B cell (primary cell): ENCODE measurements around the gene PARD3. TPM values are rescaled to one million over a fixed set of nuclear protein-coding genes. Genes with fewer than 3 reads are reported as not detected.

Source experiments
- ATAC-seq: fragments of 200-7000 bp; cut with Tn5 transposase; one replicate; pipeline ENCODE4 v1.10.0; 2021; ENCODE audit warnings: low read depth, mild to moderate bottlenecking, moderate number of reproducible peaks, moderate library complexity
- CTCF ChIA-PET: fragments of 350-600 bp; sonication (Branson Sonifier 250); formaldehyde crosslinking; loops from one replicate; lab custom pipeline; 2021; ENCODE audit warnings: antibody characterized with exemption, inconsistent platforms; lab: Charles Lee
- POLR2A ChIA-PET: fragments of 350-600 bp; sonication (Branson Sonifier 250); formaldehyde crosslinking; loops from one replicate; lab custom pipeline; 2021; ENCODE audit warnings: antibody characterized with exemption; lab: Charles Lee
- DNase-seq: peaks from one replicate; pipeline ENCODE4 v3.0.0; 2013
- H2AFZ ChIP-seq: 2 replicates; pipeline ENCODE4 v1.6.1; 2012; ENCODE audit warnings: mild to moderate bottlenecking, low read depth, low read length; ENCODE audit not compliant: insufficient read depth, poor library complexity, severe bottlenecking
- H3K27ac ChIP-seq, 2 donors: 1 replicate in 1 of 2; 2 replicates in 1 of 2; pipeline ENCODE4 v1.5.1; 2012 to 2013; ENCODE audit warnings: low read length in 2 of 2, mild to moderate bottlenecking in 2 of 2, moderate library complexity in 1 of 2
- H3K27me3 ChIP-seq, 4 experiments: fragments of 200-600 bp in 1 of 4; sonication (generic) in 1 of 4; replicated peaks in 1 of 4; 1 replicate in 2 of 4; 2 replicates in 2 of 4; pipeline versions ENCODE4 v1.6.1 to v1.7.0; 2013 to 2016; ENCODE audit warnings: low read length in 3 of 4, mild to moderate bottlenecking in 2 of 4, mixed read lengths in 1 of 4, moderate library complexity in 1 of 4; ENCODE audit not compliant: insufficient read depth in 4 of 4, control insufficient read depth in 3 of 4; ENCODE audit errors: control extremely low read depth in 1 of 4
- H3K36me3 ChIP-seq, 2 experiments: replicated peaks in 1 of 2; 1 replicate in 1 of 2; 2 replicates in 1 of 2; pipeline versions ENCODE4 v1.6.1 to v1.7.1; 2013; ENCODE audit warnings: low read length in 1 of 2; ENCODE audit not compliant: insufficient read depth in 2 of 2, control insufficient read depth in 1 of 2; ENCODE audit errors: control extremely low read depth in 1 of 2, extremely low read depth in 1 of 2
- H3K4me1 ChIP-seq, 2 donors: fragments of 200-600 bp in 1 of 2; sonication (generic) in 1 of 2; 1 replicate in 1 of 2; 2 replicates in 1 of 2; pipeline versions ENCODE4 v1.5.1 to v1.6.1; 2013 to 2017; ENCODE audit warnings: low read length in 2 of 2; ENCODE audit not compliant: control insufficient read depth in 2 of 2, insufficient read depth in 2 of 2
- H3K4me2 ChIP-seq: replicated peaks from 2 replicates; pipeline ENCODE3; 2012; ENCODE audit warnings: mild to moderate bottlenecking, low read depth, low read length; ENCODE audit not compliant: poor library complexity, severe bottlenecking
- H3K4me3 ChIP-seq, 5 experiments: fragments of 200-600 bp in 1 of 5; sonication (generic) in 1 of 5; 1 replicate in 3 of 5; 2 replicates in 2 of 5; pipeline versions ENCODE4 v1.5.1 to v1.7.0; 2011 to 2016; ENCODE audit warnings: low read length in 4 of 5, mild to moderate bottlenecking in 4 of 5, low read depth in 2 of 5, control low read depth in 1 of 5, moderate library complexity in 1 of 5; ENCODE audit not compliant: insufficient read depth in 1 of 5; ENCODE audit errors: control extremely low read depth in 1 of 5, extremely low read depth in 1 of 5
- H3K79me2 ChIP-seq: fragments of 200-600 bp; sonication (generic); one replicate; pipeline ENCODE4 v1.6.0; 2016; ENCODE audit warnings: low read length; ENCODE audit not compliant: control insufficient read depth, insufficient read depth
- H3K9ac ChIP-seq: fragments of 200-600 bp; sonication (generic); 2 replicates; pipeline ENCODE4 v1.6.1; 2017; ENCODE audit warnings: mild to moderate bottlenecking, low read length, moderate library complexity
- H3K9me3 ChIP-seq, 3 donors: one replicate each; pipeline versions ENCODE4 v1.6.1 to v1.7.1; 2013; ENCODE audit warnings: low read length in 2 of 3; ENCODE audit not compliant: control insufficient read depth in 2 of 3, insufficient read depth in 1 of 3; ENCODE audit errors: control extremely low read depth in 1 of 3
- H4K20me1 ChIP-seq: 2 replicates; pipeline ENCODE4 v1.6.0; 2012; ENCODE audit warnings: mild to moderate bottlenecking, low read length; ENCODE audit not compliant: insufficient read depth, control insufficient read depth, poor library complexity, severe bottlenecking
- H3K27ac Mint-ChIP-seq: one replicate; pipeline ENCODE4 v1.8.0; 2021; ENCODE audit warnings: mixed read lengths
- H3K27me3 Mint-ChIP-seq: one replicate; pipeline ENCODE4 v1.8.0; 2021; ENCODE audit warnings: mixed read lengths
- H3K4me1 Mint-ChIP-seq: one replicate; pipeline ENCODE4 v1.8.0; 2021; ENCODE audit warnings: mixed read lengths
- H3K4me3 Mint-ChIP-seq: one replicate; pipeline ENCODE4 v1.8.0; 2021; ENCODE audit warnings: mixed read lengths
- H3K9me3 Mint-ChIP-seq: one replicate; pipeline ENCODE4 v1.8.0; 2022; ENCODE audit warnings: mixed read lengths; ENCODE audit not compliant: insufficient read depth
- EZH2 ChIP-seq: IDR thresholded peaks from 2 replicates; pipeline ENCODE4 v1.6.1; 2012; ENCODE audit warnings: borderline replicate concordance, low read depth, mild to moderate bottlenecking, moderate library complexity, low read length; ENCODE audit not compliant: insufficient read depth, poor library complexity, severe bottlenecking
- WGBS: methylation state at CpG from one replicate; pipeline ENCODE4 v1.1.5; 2013; ENCODE audit warnings: missing lambda C conversion rate; ENCODE audit not compliant: insufficient coverage; 5-methylcytosine and 5-hydroxymethylcytosine counted together
- intact Hi-C: fragments of 100-400 bp; cut with micrococcal nuclease; formaldehyde crosslinking; loops from one replicate; pipeline ENCODE4 v1.10.0; 2022
- polyA plus RNA-seq: library from polyadenylated mRNA; depleted of rRNA; stranded (reverse); fragments of >200 nt; gene quantifications from 2 replicates; pipeline ENCODE4 v1.2.3, GENCODE V29; 2012
- total RNA-seq, 2 donors: library from RNA; stranded (reverse); fragments of 120-200 nt in 1 of 2; gene quantifications; 1 replicate in 1 of 2; 2 replicates in 1 of 2; pipeline versions ENCODE4 v1.2.3 to v1.2.4, GENCODE V29; 2013 to 2022
- TF ChIP-seq, protein P1 (sequence below): fragments of 200-600 bp; IDR thresholded peaks from one replicate; pipeline ENCODE4 v1.8.0; 2022; ENCODE audit warnings: antibody characterized with exemption, mild to moderate bottlenecking

PARD3 gene
- total and polyA plus RNA-seq, 2 donors (not counting 1 experiment from before 2014, with no cell fraction given): not detected

DNA sequence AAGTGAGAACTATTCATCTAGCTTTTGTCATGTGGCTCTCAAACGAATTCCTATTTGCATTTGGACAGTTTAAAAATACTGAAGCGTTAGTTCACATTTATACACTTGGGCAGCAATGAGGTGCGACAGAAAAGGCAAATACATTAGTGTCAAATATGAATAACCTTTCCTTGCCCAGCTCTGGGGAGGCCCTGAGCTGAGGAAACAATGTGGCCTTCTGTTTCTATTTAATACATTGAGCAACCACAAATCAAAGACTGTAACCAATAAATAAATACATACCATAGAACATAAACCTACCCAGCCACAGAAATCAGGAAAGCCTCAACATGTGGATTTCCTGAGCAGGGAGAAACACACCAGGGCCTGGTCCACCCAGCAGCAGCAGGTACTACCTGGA is 585.2 kb downstream of the PARD3 start:
- Histone ChIP-seq H3K4me3 (no peak overlapping the region), H3K36me3 (no peaks in the 10 kb centered on the region), H3K79me2 (no peaks in the 10 kb centered on the region), H3K27ac (no peak overlapping the region), H3K9ac (no peak overlapping the region), H4K20me1 (no peaks in the 10 kb centered on the region), H3K4me1 (no peaks in the 10 kb centered on the region), H3K27me3 (no peaks in the 10 kb centered on the region), H3K4me2 (no peak overlapping the region), H2AFZ (no peak overlapping the region), H3K9me3 (peaks cover 0 to 4% (median 1%) of the 10 kb centered on the region in 3 donors)
- Mint-ChIP-seq H3K4me1 (no peaks in the 10 kb centered on the region), H3K9me3 (no peaks in the 10 kb centered on the region), H3K27ac (no peak overlapping the region), H3K4me3 (no peak overlapping the region), H3K27me3 (no peaks in the 10 kb centered on the region)
- TF ChIP-seq EZH2: no peak
- TF ChIP-seq, protein P1, sequence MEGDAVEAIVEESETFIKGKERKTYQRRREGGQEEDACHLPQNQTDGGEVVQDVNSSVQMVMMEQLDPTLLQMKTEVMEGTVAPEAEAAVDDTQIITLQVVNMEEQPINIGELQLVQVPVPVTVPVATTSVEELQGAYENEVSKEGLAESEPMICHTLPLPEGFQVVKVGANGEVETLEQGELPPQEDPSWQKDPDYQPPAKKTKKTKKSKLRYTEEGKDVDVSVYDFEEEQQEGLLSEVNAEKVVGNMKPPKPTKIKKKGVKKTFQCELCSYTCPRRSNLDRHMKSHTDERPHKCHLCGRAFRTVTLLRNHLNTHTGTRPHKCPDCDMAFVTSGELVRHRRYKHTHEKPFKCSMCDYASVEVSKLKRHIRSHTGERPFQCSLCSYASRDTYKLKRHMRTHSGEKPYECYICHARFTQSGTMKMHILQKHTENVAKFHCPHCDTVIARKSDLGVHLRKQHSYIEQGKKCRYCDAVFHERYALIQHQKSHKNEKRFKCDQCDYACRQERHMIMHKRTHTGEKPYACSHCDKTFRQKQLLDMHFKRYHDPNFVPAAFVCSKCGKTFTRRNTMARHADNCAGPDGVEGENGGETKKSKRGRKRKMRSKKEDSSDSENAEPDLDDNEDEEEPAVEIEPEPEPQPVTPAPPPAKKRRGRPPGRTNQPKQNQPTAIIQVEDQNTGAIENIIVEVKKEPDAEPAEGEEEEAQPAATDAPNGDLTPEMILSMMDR: no peak
- POLR2A ChIA-PET: no interaction called here
- WGBS: 83% methylated on average over 3 of the region's 3 CpGs
- DNase-seq: no peak
- CTCF ChIA-PET: no interaction called here
- intact Hi-C loops: no loop called here
- ATAC-seq: no peak

DNA sequence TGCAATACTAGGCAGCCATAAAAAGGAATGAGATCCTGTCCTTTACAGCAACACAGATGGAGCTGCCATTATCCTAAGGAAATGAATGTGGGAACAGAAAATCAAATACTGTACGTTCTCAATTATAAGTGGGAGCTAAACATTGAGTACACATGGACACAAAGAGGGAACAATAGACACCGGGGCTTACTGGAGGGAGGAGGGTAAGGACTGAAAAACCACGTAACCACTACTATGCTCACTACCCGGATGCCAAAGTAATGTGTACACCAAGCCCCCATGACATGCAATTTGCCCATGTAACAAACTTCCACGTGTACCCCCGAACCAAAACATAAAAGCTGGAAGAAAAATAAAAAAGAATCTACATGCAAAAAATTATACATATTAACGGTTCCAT is 587.0 kb downstream of the PARD3 start:
- DNase-seq (no peak), ATAC-seq (no peak)
- no CpG with 5 or more reads among the region's 7 CpGs for whole genome bisulfite sequencing
- intact Hi-C loops: no loop called here
- no peak overlapping the region for H3K27ac Mint-ChIP-seq
- no peak overlapping the region for H3K4me3 ChIP-seq
- H3K4me1 ChIP-seq: no peaks in the 10 kb centered on the region
- H3K9me3 Mint-ChIP-seq: no peaks in the 10 kb centered on the region
- no peaks in the 10 kb centered on the region for H3K27me3 ChIP-seq
- no peaks in the 10 kb centered on the region for H3K36me3 ChIP-seq
- H3K9me3 ChIP-seq: peaks cover 0 to 4% (median 1%) of the 10 kb centered on the region in 3 donors
- no peak overlapping the region for H2AFZ ChIP-seq
- H3K79me2 ChIP-seq: no peaks in the 10 kb centered on the region
- H3K4me2 ChIP-seq: no peak overlapping the region
- CTCF ChIA-PET: no interaction called here
- no peak overlapping the region for H3K4me3 Mint-ChIP-seq
- no peaks in the 10 kb centered on the region for H3K4me1 Mint-ChIP-seq
- H4K20me1 ChIP-seq: no peaks in the 10 kb centered on the region
- no peak overlapping the region for H3K27ac ChIP-seq
- no peak overlapping the region for H3K9ac ChIP-seq
- no peaks in the 10 kb centered on the region for H3K27me3 Mint-ChIP-seq
- TF ChIP-seq, protein P1: no peak
- no peak for TF ChIP-seq EZH2
- POLR2A ChIA-PET: no interaction called here
